BLaER1 treated with 17β-estradiol and CSF1 and Interleukin-3, amounts not matched to agents 10 nM and 100 nM (cell line): ENCODE data around the gene HNRNPL.

ENCODE experiments used
- H3K27ac ChIP-seq, 11 experiments: shearing (Covaris generic); formaldehyde crosslinking; 2 replicates each; pipeline ENCODE4 v1.8.1; 2022
- H3K27me3 ChIP-seq, 11 experiments: shearing (Covaris generic); formaldehyde crosslinking; 2 replicates each; pipeline ENCODE4 v1.8.1; 2022
- H3K36me3 ChIP-seq, 11 experiments: shearing (Covaris generic); formaldehyde crosslinking; 2 replicates each; pipeline ENCODE4 v1.8.1; 2022
- H3K4me1 ChIP-seq, 10 experiments: shearing (Covaris generic); formaldehyde crosslinking; 2 replicates each; pipeline ENCODE4 v1.8.1; 2022
- H3K4me2 ChIP-seq, 11 experiments: shearing (Covaris generic); formaldehyde crosslinking; 2 replicates each; pipeline ENCODE4 v1.8.1; 2022
- H3K4me3 ChIP-seq, 10 experiments: shearing (Covaris generic); formaldehyde crosslinking; 2 replicates each; pipeline ENCODE4 v1.8.1; 2022
- H3K9ac ChIP-seq, 11 experiments: shearing (Covaris generic); formaldehyde crosslinking; 2 replicates each; pipeline ENCODE4 v1.8.1; 2022
- H3K9me3 ChIP-seq, 11 experiments: shearing (Covaris generic); formaldehyde crosslinking; replicated peaks in 1 of 11; 2 replicates each; pipeline ENCODE4 v1.8.1; 2022
- H4K20me1 ChIP-seq, 11 experiments: shearing (Covaris generic); formaldehyde crosslinking; 2 replicates each; pipeline ENCODE4 v1.8.1; 2022
- Cebpa-rat ChIP-seq, 11 experiments: shearing (Covaris generic); IDR thresholded peaks; 2 replicates each; pipeline ENCODE4 v1.8.1; 2022

The HNRNPL gene

DNA sequence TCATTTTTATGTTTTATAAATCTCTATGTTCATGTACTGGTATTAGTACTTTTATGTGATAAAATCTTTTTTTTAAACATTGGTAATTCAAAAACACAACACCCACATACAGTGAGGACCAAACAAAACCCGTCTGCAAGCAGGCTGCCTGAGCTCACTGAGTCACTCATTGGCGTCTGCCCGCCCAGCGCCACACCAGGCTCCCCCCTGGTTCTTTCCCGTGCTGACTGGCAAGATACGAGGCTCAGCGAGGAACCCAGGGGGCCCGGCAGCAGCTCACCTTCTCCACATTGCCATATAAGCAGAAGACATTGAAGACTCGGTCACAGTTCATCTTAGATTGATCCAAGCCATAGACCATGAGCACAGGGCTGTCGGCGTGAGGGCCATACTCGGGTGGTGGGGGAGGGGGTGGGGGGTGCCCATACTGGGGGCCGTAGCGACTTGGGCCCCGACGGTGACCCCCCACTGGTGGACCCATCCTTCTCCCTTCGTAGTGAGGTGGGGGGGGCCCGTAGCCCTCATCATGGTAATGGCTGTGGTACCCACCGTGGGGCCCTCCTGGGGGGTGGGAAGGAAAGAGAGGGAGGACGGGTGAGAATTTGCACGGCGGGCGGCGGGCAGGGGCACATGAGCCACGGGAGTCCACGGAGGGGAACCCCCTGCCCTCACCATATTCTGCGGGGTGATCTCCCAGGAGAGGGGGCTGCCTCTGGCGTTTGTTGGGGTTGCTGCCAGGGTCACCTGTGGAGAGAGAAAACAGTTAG, 9.8 kb downstream of the HNRNPL start:
- Histone ChIP-seq H3K9me3 (no peaks in the 10 kb centered on the region), H3K4me3 (no peak overlapping the region), H3K27me3 (no peaks in the 10 kb centered on the region), H3K36me3 (peaks cover 96 to 100% (median 99%) of the 10 kb centered on the region in 11 experiments), H3K4me1 (peaks cover 20 to 44% (median 34%) of the 10 kb centered on the region in 10 experiments), H3K4me2 (no peak overlapping the region), H3K9ac (peak overlapping the region in 2 of 11 experiments; percentile 11 to 21; a peak in 1 of 22 replicates), H3K27ac (peak overlapping the region in 1 of 11 experiments; percentile 29; a peak in 1 of 22 replicates), H4K20me1 (peaks cover 86 to 100% (median 97%) of the 10 kb centered on the region in 11 experiments)
- TF ChIP-seq Cebpa-rat (IDR thresholded peaks at IDR 0.05), result no peak

DNA sequence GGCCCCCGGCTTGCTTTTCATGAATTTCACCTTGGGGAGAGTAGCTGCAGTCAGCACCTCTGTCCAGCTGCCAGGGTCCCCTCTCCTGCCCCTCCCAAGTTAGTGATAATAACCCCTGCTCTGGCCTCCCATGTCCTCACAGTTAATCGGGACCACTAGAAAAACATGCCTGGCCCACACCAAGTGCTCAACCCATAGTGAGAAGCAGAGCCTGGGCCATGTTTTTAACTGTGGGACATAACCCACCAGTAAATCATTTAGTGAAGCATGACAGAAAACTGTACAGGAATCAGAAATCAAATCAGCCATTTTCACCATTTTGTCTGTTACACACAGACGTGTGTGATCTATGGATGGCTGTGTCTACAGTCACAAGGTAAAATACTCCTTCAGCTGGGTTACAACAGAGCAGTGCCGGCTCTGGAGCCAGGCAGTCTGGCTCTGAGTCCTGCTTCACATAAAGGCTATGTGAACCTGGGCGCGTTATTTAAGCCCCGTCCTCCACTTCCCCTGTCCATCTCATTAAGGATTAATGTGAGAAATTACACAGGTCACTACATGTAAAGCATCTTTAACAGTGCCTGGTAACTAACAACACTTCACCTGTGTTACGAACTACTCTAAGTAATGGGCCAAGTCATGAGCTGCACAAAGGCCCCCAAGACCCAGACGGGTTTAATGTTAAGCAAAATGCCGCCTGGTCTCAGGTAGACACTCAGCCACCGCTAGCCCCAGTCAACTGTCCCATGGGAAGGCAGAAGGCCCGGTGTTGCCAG, 10.6 kb downstream of the HNRNPL start:
- Histone ChIP-seq H3K4me1 (peaks cover 17 to 36% (median 26%) of the 10 kb centered on the region in 10 experiments), H3K9ac (no peak overlapping the region; a peak in 1 of 22 replicates), H3K27me3 (no peaks in the 10 kb centered on the region), H3K36me3 (peaks cover 87 to 98% (median 92%) of the 10 kb centered on the region in 11 experiments), H3K9me3 (no peaks in the 10 kb centered on the region), H4K20me1 (peaks cover 77 to 96% (median 91%) of the 10 kb centered on the region in 11 experiments), H3K4me3 (no peak overlapping the region), H3K4me2 (no peak overlapping the region), H3K27ac (no peak overlapping the region)
- no peak for TF ChIP-seq Cebpa-rat (IDR thresholded peaks at IDR 0.05)

GRCh38 chr19:38838208-38838985, 11.4 kb downstream of the HNRNPL start:
- H3K9ac ChIP-seq, result peak overlapping the region in 1 of 11 experiments; percentile 2; a peak in 2 of 22 replicates
- H3K36me3 ChIP-seq, result peaks cover 80 to 91% (median 84%) of the 10 kb centered on the region in 11 experiments
- peaks cover 70 to 88% (median 83%) of the 10 kb centered on the region in 11 experiments for H4K20me1 ChIP-seq
- no peak for TF ChIP-seq Cebpa-rat (IDR thresholded peaks at IDR 0.05)
- no peak overlapping the region for H3K4me2 ChIP-seq
- H3K27me3 ChIP-seq, result no peaks in the 10 kb centered on the region
- no peak overlapping the region for H3K4me3 ChIP-seq
- H3K9me3 ChIP-seq, result no peaks in the 10 kb centered on the region
- no peak overlapping the region for H3K27ac ChIP-seq
- peaks cover 14 to 28% (median 18%) of the 10 kb centered on the region in 10 experiments; a peak in 19 of 20 replicates for H3K4me1 ChIP-seq

- no peak for TF ChIP-seq Cebpa-rat (IDR thresholded peaks at IDR 0.05)
- Histone ChIP-seq H3K4me3 (no peak overlapping the region), H4K20me1 (peaks cover 63 to 81% (median 76%) of the 10 kb centered on the region in 11 experiments), H3K4me1 (peaks cover 10 to 25% (median 16%) of the 10 kb centered on the region in 10 experiments), H3K27me3 (no peaks in the 10 kb centered on the region), H3K4me2 (no peak overlapping the region), H3K27ac (no peak overlapping the region), H3K9ac (peak overlapping the region in 1 of 11 experiments; percentile 2; a peak in 1 of 22 replicates), H3K36me3 (peaks cover 73 to 84% (median 77%) of the 10 kb centered on the region in 11 experiments), H3K9me3 (no peaks in the 10 kb centered on the region)
These were observed 12.1 kb downstream of the HNRNPL start for GRCh38 chr19:38837656-38838121.

DNA sequence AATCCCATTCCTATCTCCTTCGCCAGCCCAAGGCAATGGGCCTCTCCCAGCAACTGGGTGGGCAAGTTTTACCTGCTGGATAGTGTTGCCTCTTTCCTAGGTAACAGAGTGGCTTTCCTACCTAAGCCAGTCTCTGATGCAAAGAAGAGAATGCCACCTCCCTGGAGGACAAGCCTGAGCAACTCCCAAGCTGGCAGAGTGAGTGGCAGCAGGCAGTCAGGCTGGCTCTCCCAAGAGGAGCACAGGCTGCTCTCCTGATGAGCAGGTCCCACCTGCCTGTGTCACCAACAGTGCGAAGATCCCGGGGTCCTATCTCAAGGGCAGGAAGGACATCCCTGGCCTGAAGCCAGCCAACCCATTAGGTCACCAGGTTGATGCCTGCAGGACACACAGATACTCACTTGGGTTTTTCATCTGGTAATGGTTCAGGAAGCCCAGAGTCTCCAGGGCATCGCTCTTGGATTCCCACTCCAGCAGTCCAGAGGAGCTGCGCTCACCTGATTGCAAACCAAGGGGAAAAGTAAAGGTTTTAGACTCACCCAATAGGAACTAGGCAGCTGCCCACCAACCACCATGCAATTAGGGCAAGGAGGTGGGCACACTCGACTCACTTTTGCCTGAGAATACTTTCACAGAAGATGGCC, 12.7 kb downstream of the HNRNPL start:
- H3K4me1 ChIP-seq, result peaks cover 10 to 25% (median 18%) of the 10 kb centered on the region in 10 experiments
- peaks cover 57 to 76% (median 70%) of the 10 kb centered on the region in 11 experiments for H4K20me1 ChIP-seq
- H3K27ac ChIP-seq, result no peak overlapping the region
- H3K36me3 ChIP-seq, result peaks cover 67 to 78% (median 71%) of the 10 kb centered on the region in 11 experiments
- no peaks in the 10 kb centered on the region for H3K27me3 ChIP-seq
- no peak overlapping the region for H3K4me2 ChIP-seq
- no peak for TF ChIP-seq Cebpa-rat (IDR thresholded peaks at IDR 0.05)
- H3K9me3 ChIP-seq, result no peaks in the 10 kb centered on the region
- no peak overlapping the region for H3K9ac ChIP-seq
- H3K4me3 ChIP-seq, result no peak overlapping the region

- H3K4me3 ChIP-seq, result no peak overlapping the region
- no peak overlapping the region for H3K9ac ChIP-seq
- no peaks in the 10 kb centered on the region for H3K9me3 ChIP-seq
- peaks cover 49 to 68% (median 63%) of the 10 kb centered on the region in 11 experiments for H4K20me1 ChIP-seq
- no peak for TF ChIP-seq Cebpa-rat (IDR thresholded peaks at IDR 0.05)
- no peaks in the 10 kb centered on the region for H3K27me3 ChIP-seq
- H3K27ac ChIP-seq, result no peak overlapping the region
- no peak overlapping the region for H3K4me2 ChIP-seq
- H3K4me1 ChIP-seq, result peaks cover 12 to 22% (median 17%) of the 10 kb centered on the region in 10 experiments
- H3K36me3 ChIP-seq, result peaks cover 59 to 70% (median 64%) of the 10 kb centered on the region in 11 experiments
These were observed 13.4 kb downstream of the HNRNPL start for GRCh38 chr19:38836159-38836982.

DNA sequence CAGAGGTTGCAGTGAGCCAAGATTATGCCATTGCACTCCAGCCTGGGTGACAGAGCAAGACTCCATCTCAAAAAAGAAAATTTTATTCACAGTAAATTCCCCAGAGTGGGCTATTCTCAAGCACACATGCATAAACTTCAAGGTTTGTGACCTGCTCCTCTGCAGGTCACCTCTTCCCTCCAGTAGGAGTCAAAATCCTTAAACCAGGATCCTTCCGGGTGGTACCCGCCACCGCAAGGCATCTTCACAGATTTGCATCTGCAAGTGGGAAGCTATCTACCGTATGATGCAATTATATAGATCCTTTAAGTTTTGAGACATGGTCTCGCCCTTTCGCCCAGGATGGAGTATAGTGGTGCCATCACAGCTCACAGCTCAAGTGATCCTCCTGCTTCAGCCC, 15.2 kb downstream of the HNRNPL start:
- no peak overlapping the region for H3K4me3 ChIP-seq
- peaks cover 33 to 50% (median 45%) of the 10 kb centered on the region in 11 experiments; a peak in 21 of 22 replicates for H4K20me1 ChIP-seq
- TF ChIP-seq Cebpa-rat (IDR thresholded peaks at IDR 0.05), result 0 out of 22 replicates have a peak, but pooled peaks of 1 of the 11 experiments have one; percentile 10
- no peak overlapping the region for H3K27ac ChIP-seq
- H3K4me2 ChIP-seq, result no peak overlapping the region
- no peaks in the 10 kb centered on the region for H3K9me3 ChIP-seq
- H3K4me1 ChIP-seq, result peaks cover 21 to 36% (median 27%) of the 10 kb centered on the region in 10 experiments
- H3K36me3 ChIP-seq, result peaks cover 47 to 61% (median 56%) of the 10 kb centered on the region in 11 experiments
- H3K9ac ChIP-seq, result no peak overlapping the region
- no peaks in the 10 kb centered on the region for H3K27me3 ChIP-seq
